ENCODE results near the gene DNASE2B. TPM values are rescaled to one million over a fixed set of nuclear protein-coding genes. Genes with fewer than 3 reads are reported as not detected.

The DNASE2B gene
- total RNA-seq, 1 experiment from 2014 or later, result not detected

DNA sequence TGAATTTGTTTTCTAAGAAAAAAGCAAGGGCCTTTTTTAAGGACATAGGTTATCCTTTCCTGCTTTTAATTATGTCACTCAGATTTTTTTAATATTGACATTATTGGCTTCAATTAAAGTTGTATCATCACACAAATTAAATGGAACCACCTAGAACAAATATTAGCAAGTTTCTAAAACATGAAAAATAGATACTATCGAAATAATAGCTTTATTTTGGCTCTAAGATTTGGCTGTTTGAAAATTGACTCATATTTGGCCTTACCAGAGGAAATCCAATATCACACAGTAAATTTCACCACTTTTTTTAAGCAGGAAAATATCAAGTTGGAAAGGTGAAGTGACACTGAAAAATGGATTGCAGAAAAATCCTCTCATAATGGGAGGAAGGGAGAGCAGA, 9.2 kb downstream of the DNASE2B start:
- H3K27ac Mint-ChIP-seq (ENCODE audit: low read depth, unreplicated experiment), result no peak overlapping the region
- CTCF ChIA-PET, result interaction anchor here (0.7 to 0.9 kb wide), 3 partner anchors 8 to 18 kb away, joined by 3 to 4 read pairs (median 3); no protein-coding TSS in a partner anchor
- TF ChIP-seq, protein P1, sequence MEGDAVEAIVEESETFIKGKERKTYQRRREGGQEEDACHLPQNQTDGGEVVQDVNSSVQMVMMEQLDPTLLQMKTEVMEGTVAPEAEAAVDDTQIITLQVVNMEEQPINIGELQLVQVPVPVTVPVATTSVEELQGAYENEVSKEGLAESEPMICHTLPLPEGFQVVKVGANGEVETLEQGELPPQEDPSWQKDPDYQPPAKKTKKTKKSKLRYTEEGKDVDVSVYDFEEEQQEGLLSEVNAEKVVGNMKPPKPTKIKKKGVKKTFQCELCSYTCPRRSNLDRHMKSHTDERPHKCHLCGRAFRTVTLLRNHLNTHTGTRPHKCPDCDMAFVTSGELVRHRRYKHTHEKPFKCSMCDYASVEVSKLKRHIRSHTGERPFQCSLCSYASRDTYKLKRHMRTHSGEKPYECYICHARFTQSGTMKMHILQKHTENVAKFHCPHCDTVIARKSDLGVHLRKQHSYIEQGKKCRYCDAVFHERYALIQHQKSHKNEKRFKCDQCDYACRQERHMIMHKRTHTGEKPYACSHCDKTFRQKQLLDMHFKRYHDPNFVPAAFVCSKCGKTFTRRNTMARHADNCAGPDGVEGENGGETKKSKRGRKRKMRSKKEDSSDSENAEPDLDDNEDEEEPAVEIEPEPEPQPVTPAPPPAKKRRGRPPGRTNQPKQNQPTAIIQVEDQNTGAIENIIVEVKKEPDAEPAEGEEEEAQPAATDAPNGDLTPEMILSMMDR (IDR thresholded peaks at IDR 0.05; ENCODE audit: unreplicated experiment), result no peak

GRCh38 chr1:84407958-84408422, 9.7 kb downstream of the DNASE2B start:
- TF ChIP-seq, protein P1 (IDR thresholded peaks at IDR 0.05; ENCODE audit: unreplicated experiment), result no peak
- POLR2A ChIA-PET, result interaction anchor here (0.6 kb wide), 1 partner anchor 293 kb away, joined by 3 read pairs; no protein-coding TSS in a partner anchor
- DNase-seq (ENCODE audit: unreplicated experiment), result no peak
- Mint-ChIP-seq H3K27ac (ENCODE audit: low read depth, unreplicated experiment) (no peak overlapping the region), H3K4me3 (ENCODE audit: unreplicated experiment) (no peak overlapping the region), H3K27me3 (ENCODE audit: insufficient read depth, unreplicated experiment) (no peaks in the 10 kb centered on the region), H3K36me3 (ENCODE audit: insufficient read depth, unreplicated experiment) (no peaks in the 10 kb centered on the region), H3K9me3 (ENCODE audit: unreplicated experiment) (no peaks in the 10 kb centered on the region), H3K4me1 (ENCODE audit: insufficient read depth, unreplicated experiment) (no peaks in the 10 kb centered on the region)
- intact Hi-C loops (cut with micrococcal nuclease), result loop anchor here (10.0 kb wide), 1 partner anchor 153 kb away; no protein-coding TSS in a partner anchor
- no TSS peak for BruUV-seq (replicated peaks)
- CTCF ChIA-PET, result no interaction called here

More for the DNA sequence above, 9.2 kb downstream of the DNASE2B start:
- no peaks in the 10 kb centered on the region for H3K4me1 Mint-ChIP-seq (ENCODE audit: insufficient read depth, unreplicated experiment)
- H3K4me3 Mint-ChIP-seq (ENCODE audit: unreplicated experiment), result no peak overlapping the region
- DNase-seq (ENCODE audit: unreplicated experiment), result no peak
- no peaks in the 10 kb centered on the region for H3K27me3 Mint-ChIP-seq (ENCODE audit: insufficient read depth, unreplicated experiment)
- no TSS peak for BruUV-seq (replicated peaks)
- H3K36me3 Mint-ChIP-seq (ENCODE audit: insufficient read depth, unreplicated experiment), result no peaks in the 10 kb centered on the region
- POLR2A ChIA-PET, result no interaction called here
- intact Hi-C loops (cut with micrococcal nuclease), result loop anchor here (10.0 kb wide), 1 partner anchor 153 kb away; no protein-coding TSS in a partner anchor
- no peaks in the 10 kb centered on the region for H3K9me3 Mint-ChIP-seq (ENCODE audit: unreplicated experiment)

- no peak for DNase-seq (ENCODE audit: unreplicated experiment)
- Mint-ChIP-seq H3K27ac (ENCODE audit: low read depth, unreplicated experiment) (no peak overlapping the region), H3K9me3 (ENCODE audit: unreplicated experiment) (no peaks in the 10 kb centered on the region), H3K36me3 (ENCODE audit: insufficient read depth, unreplicated experiment) (no peaks in the 10 kb centered on the region), H3K27me3 (ENCODE audit: insufficient read depth, unreplicated experiment) (no peaks in the 10 kb centered on the region), H3K4me3 (ENCODE audit: unreplicated experiment) (no peak overlapping the region), H3K4me1 (ENCODE audit: insufficient read depth, unreplicated experiment) (no peaks in the 10 kb centered on the region)
- CTCF ChIA-PET, result no interaction called here
- intact Hi-C loops (cut with micrococcal nuclease), result loop anchor here (10.0 kb wide), 1 partner anchor 155 kb away; no protein-coding TSS in a partner anchor
- TF ChIP-seq, protein P1 (IDR thresholded peaks at IDR 0.05; ENCODE audit: unreplicated experiment), result no peak
- no TSS peak for BruUV-seq (replicated peaks)
- POLR2A ChIA-PET, result no interaction called here
Observed at GRCh38 chr1:84409888-84410287, 11.6 kb downstream of the DNASE2B start.

DNA sequence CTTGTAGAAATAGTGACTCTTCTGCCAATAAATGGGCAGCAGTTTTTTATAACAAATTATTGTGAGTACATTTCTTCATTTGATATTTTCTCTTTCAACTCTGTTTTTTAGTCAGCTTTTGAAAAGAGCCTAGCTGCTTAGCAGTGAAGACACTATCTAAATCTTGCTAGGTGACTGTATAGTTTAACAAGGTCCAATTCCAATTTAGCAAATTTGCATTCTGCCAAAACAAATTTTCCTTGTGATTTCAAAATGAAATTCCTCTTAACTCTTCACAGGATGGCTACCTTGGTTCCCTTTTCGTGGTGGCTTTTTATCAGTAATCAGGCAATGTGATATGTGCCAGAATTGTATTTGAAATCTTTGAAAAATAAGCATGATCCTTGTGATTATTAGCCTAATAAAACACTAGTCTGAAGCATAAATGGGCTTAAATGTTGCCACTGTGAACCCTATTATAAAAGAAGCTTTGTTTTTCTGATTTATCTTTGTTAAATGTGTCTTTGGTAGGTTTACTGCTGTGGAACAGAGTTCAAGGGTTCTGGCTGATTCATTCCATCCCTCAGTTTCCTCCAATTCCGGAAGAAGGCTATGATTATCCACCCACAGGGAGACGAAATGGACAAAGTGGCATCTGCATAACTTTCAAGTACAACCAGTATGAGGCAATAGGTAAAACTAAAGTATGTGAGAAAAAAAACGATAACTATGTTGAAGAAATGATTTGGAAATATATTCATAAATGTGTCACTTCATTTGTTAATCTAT, 12.2 kb downstream of the DNASE2B start:
- no peak overlapping the region for H3K4me3 Mint-ChIP-seq (ENCODE audit: unreplicated experiment)
- no peak overlapping the region for H3K27ac Mint-ChIP-seq (ENCODE audit: low read depth, unreplicated experiment)
- TF ChIP-seq, protein P1 (IDR thresholded peaks at IDR 0.05; ENCODE audit: unreplicated experiment), result no peak
- no peak for DNase-seq (ENCODE audit: unreplicated experiment)
- no peaks in the 10 kb centered on the region for H3K9me3 Mint-ChIP-seq (ENCODE audit: unreplicated experiment)
- ChIA-PET CTCF (no interaction called here), POLR2A (no interaction called here)
- H3K27me3 Mint-ChIP-seq (ENCODE audit: insufficient read depth, unreplicated experiment), result no peaks in the 10 kb centered on the region
- no peaks in the 10 kb centered on the region for H3K4me1 Mint-ChIP-seq (ENCODE audit: insufficient read depth, unreplicated experiment)
- intact Hi-C loops (cut with micrococcal nuclease), result no loop called here
- BruUV-seq (replicated peaks), result no TSS peak
- H3K36me3 Mint-ChIP-seq (ENCODE audit: insufficient read depth, unreplicated experiment), result no peaks in the 10 kb centered on the region

All from MCF 10A (cell line).